Panc1 (cell line): ENCODE results near the gene PTPRA. TPM values are rescaled to one million over a fixed set of nuclear protein-coding genes. Genes with fewer than 3 reads are reported as not detected.

Experiments
- ATAC-seq: fragments of 200-7000 bp; cut with Tn5 transposase; 2 replicates; pipeline ENCODE4 v1.9.1; 2020; ENCODE audit warnings: mild to moderate bottlenecking, moderate library complexity
- BruUV-seq: library from RNA; stranded (reverse); fragments of 400-500 nt; replicated peaks from 2 replicates; lab custom pipeline; 2021; lab: Mats Ljungman, UMichigan
- CTCF ChIA-PET: fragments of 300-600 bp; sonication (Branson Sonifier 250); formaldehyde crosslinking; loops from one replicate; lab custom pipeline; 2022; ENCODE audit warnings: antibody characterized with exemption; lab: Charles Lee
- POLR2A ChIA-PET: fragments of 300-600 bp; sonication (Branson Sonifier 250); formaldehyde crosslinking; loops from one replicate; lab custom pipeline; 2022; ENCODE audit warnings: antibody characterized with exemption; lab: Charles Lee
- DNase-seq: peaks from one replicate; pipeline ENCODE4 v3.0.0-alpha.2; 2010; ENCODE audit warnings: low read depth, low spot score
- H3K27ac ChIP-seq: 2 replicates; pipeline ENCODE4 v1.5.1; 2011; ENCODE audit warnings: mild to moderate bottlenecking, low read length, inconsistent platforms
- H3K27me3 ChIP-seq: fragments of 200-500 bp; sonication (Bioruptor generic); 2 replicates; pipeline ENCODE4 v1.6.0; 2014; ENCODE audit warnings: low read length, inconsistent platforms; ENCODE audit not compliant: control insufficient read depth, insufficient read depth
- H3K36me3 ChIP-seq: fragments of 200-500 bp; sonication (Bioruptor generic); 2 replicates; pipeline ENCODE4 v1.5.1; 2014; ENCODE audit warnings: inconsistent platforms, mild to moderate bottlenecking, low read length, moderate library complexity; ENCODE audit not compliant: control insufficient read depth, insufficient read depth
- H3K4me1 ChIP-seq: 2 replicates; pipeline ENCODE4 v1.5.1; 2011; ENCODE audit warnings: inconsistent platforms, mild to moderate bottlenecking, low read length, moderate library complexity; ENCODE audit not compliant: control insufficient read depth, insufficient read depth
- H3K4me3 ChIP-seq, 2 experiments: 2 replicates each; pipeline ENCODE4 v1.5.1; 2011 to 2012; ENCODE audit warnings: low read depth in 2 of 2, low read length in 2 of 2, mild to moderate bottlenecking in 2 of 2, inconsistent platforms in 1 of 2, moderate library complexity in 1 of 2
- H3K9me3 ChIP-seq: fragments of 200-500 bp; sonication (Bioruptor generic); 2 replicates; pipeline ENCODE4 v1.5.1; 2014; ENCODE audit warnings: low read depth, mild to moderate bottlenecking, inconsistent platforms, low read length, moderate library complexity; ENCODE audit not compliant: control insufficient read depth, insufficient read depth
- CTCF ChIP-seq: fragments of 450-650 bp; IDR thresholded peaks from 2 replicates; pipeline ENCODE4 v1.5.1; 2017; ENCODE audit warnings: mild to moderate bottlenecking
- POLR2AphosphoS5 ChIP-seq: IDR thresholded peaks from 2 replicates; pipeline ENCODE4 v1.6.1; 2012; ENCODE audit warnings: mild to moderate bottlenecking, low read depth, low read length, moderate library complexity
- REST ChIP-seq, 2 experiments: IDR thresholded peaks; 2 replicates each; pipeline ENCODE4 v1.6.1; 2011 to 2012; ENCODE audit warnings: low read depth in 2 of 2, control low read depth in 1 of 2, low read length in 1 of 2, mild to moderate bottlenecking in 1 of 2, moderate library complexity in 1 of 2; ENCODE audit not compliant: insufficient read depth in 1 of 2
- SIN3A ChIP-seq: IDR thresholded peaks from 2 replicates; pipeline ENCODE4 v1.6.1; 2012; ENCODE audit warnings: low read depth, mild to moderate bottlenecking, low read length, moderate library complexity, borderline replicate concordance; ENCODE audit not compliant: insufficient read depth
- TCF7L2 ChIP-seq: IDR thresholded peaks from 2 replicates; pipeline ENCODE4 v1.6.1; 2011; ENCODE audit warnings: mild to moderate bottlenecking, low read depth, low read length, inconsistent platforms
- in situ Hi-C: cut with HindIII; loops from 2 replicates; pipeline ENCODE4 v1.10.0; 2016; ENCODE audit warnings: low sequenced_read_pairs, low pct_unique_long_range_greater_than_20kb
- intact Hi-C: fragments of 100-400 bp; cut with micrococcal nuclease; formaldehyde crosslinking; loops from one replicate; pipeline ENCODE4 v1.10.0; 2022; ENCODE audit not compliant: unreplicated experiment
- total RNA-seq: library from RNA; stranded (reverse); gene quantifications from one replicate; pipeline ENCODE4 v1.2.1, GENCODE V29; 2021; ENCODE audit not compliant: unreplicated experiment

The PTPRA gene
- total RNA-seq, 1 experiment from 2014 or later: 56.6 TPM

- TF ChIP-seq TCF7L2: no peak
- no peak for TF ChIP-seq POLR2AphosphoS5
- TF ChIP-seq SIN3A: no peak
- no peak for TF ChIP-seq CTCF
- no peak for TF ChIP-seq REST (IDR thresholded peaks at IDR 0.05; ENCODE audit: insufficient read depth in 1 of 2, low read depth in 2 of 2, low read length in 1 of 2)
- Histone ChIP-seq H3K9me3 (peaks cover 3% of the 10 kb centered on the region; the same call in 1 of the 2 replicates), H3K27ac (no peak overlapping the region), H3K4me1 (no peaks in the 10 kb centered on the region), H3K4me3 (no peak overlapping the region), H3K36me3 (no peaks in the 10 kb centered on the region), H3K27me3 (no peaks in the 10 kb centered on the region)
- ChIA-PET POLR2A (no interaction called here), CTCF (no interaction called here)
- DNase-seq (no peak), ATAC-seq (no peak)
- in situ Hi-C loops: no loop called here
- BruUV-seq: no TSS peak
- intact Hi-C loops: no loop called here
These were observed 17.5 kb downstream of the PTPRA start for GRCh38 chr20:2890742-2891141.

GRCh38 chr20:2891343-2891742 is 18.1 kb downstream of the PTPRA start:
- Histone ChIP-seq H3K27ac (no peak overlapping the region), H3K4me1 (no peaks in the 10 kb centered on the region), H3K4me3 (no peak overlapping the region), H3K27me3 (no peaks in the 10 kb centered on the region), H3K36me3 (no peaks in the 10 kb centered on the region), H3K9me3 (peaks cover 3% of the 10 kb centered on the region; the same call in 1 of the 2 replicates)
- DNase-seq: no peak
- no peak for TF ChIP-seq TCF7L2
- TF ChIP-seq REST (IDR thresholded peaks at IDR 0.05; ENCODE audit: insufficient read depth in 1 of 2, low read depth in 2 of 2, low read length in 1 of 2): no peak
- TF ChIP-seq SIN3A: no peak
- no peak for TF ChIP-seq CTCF
- TF ChIP-seq POLR2AphosphoS5: no peak
- BruUV-seq: no TSS peak
- ChIA-PET CTCF (no interaction called here), POLR2A (no interaction called here)
- in situ Hi-C loops: no loop called here
- no peak for ATAC-seq
- intact Hi-C loops: no loop called here
